ENCODE data around the gene RETN. TPM values are rescaled to one million over a fixed set of nuclear protein-coding genes. Genes with fewer than 3 reads are reported as not detected.

The RETN gene
- polyA plus RNA-seq, result not detected in 2 replicates

GRCh38 chr19:7668842-7669241, at the start of gene RETN:
Gene RETN (plus strand): TSS chr19:7669049. CDS start chr19:7669327, 278 bp downstream.

GRCh38 chr19:7629347-7630054, 39.3 kb upstream of the RETN start, which contains the start of the genes PET100 and XAB2:
Gene PET100 (plus strand): TSS chr19:7629793. CDS start chr19:7629834, 41 bp downstream.
Gene XAB2 (minus strand): TSS chr19:7629545. CDS start chr19:7629527, 18 bp downstream.

GRCh38 chr19:7633698-7634097, 35.2 kb upstream of the RETN start, which contains the start of gene PCP2:
Gene PCP2 (minus strand): TSS chr19:7633719. CDS start chr19:7633457, 262 bp downstream.

GRCh38 chr19:7636691-7637373, 32.0 kb upstream of the RETN start, which contains the start of gene STXBP2:
Gene STXBP2 (plus strand): TSS chr19:7637110. CDS start chr19:7637150, 40 bp downstream.

GRCh38 chr19:7676854-7677253, 8.0 kb downstream of the RETN start, which contains the start of gene MCEMP1:
Gene MCEMP1 (plus strand): TSS chr19:7677090. CDS start chr19:7677121, 31 bp downstream.

GRCh38 chr19:7680606-7681339, 11.9 kb downstream of the RETN start, which contains the start of gene TRAPPC5:
Gene TRAPPC5 (plus strand): TSS chr19:7680833. CDS start chr19:7682254, 1,421 bp downstream.

GRCh38 chr19:7701654-7702457, 33.0 kb downstream of the RETN start, which contains the start of gene FCER2:
Gene FCER2 (minus strand): TSS chr19:7702131. CDS start chr19:7699760, 2,371 bp downstream.

Other genes with a start within 250 kb of the RETN start
- 0.42 TPM in 1 of 2 replicates, not detected in the other for gene PEX11G, start 180.0 kb upstream of the RETN start, polyA plus RNA-seq
- 0.60 TPM in 1 of 2 replicates, not detected in the other for gene ZNF358, start 152.9 kb upstream of the RETN start, polyA plus RNA-seq
- 12.2 TPM in 2 replicates for gene MCOLN1, start 146.4 kb upstream of the RETN start, polyA plus RNA-seq
- 6.8 and 7.5 TPM in 2 replicates for gene PNPLA6, start 133.3 kb upstream of the RETN start, polyA plus RNA-seq
- 0.78 and 0.88 TPM in 2 replicates for gene CAMSAP3, start 73.2 kb upstream of the RETN start, polyA plus RNA-seq
- 0.82 and 2.0 TPM in 2 replicates for gene XAB2, start 39.5 kb upstream of the RETN start, polyA plus RNA-seq
- gene PET100, start 39.3 kb upstream of the RETN start, polyA plus RNA-seq, result 607 and 716 TPM in 2 replicates
- 1,380 and 3,034 TPM in 2 replicates for gene PCP2, start 35.3 kb upstream of the RETN start, polyA plus RNA-seq
- gene STXBP2, start 31.9 kb upstream of the RETN start, polyA plus RNA-seq, result 24.6 and 46.0 TPM in 2 replicates
- gene MCEMP1, start 8.0 kb downstream of the RETN start, polyA plus RNA-seq, result not detected in 2 replicates
- gene TRAPPC5, start 11.8 kb downstream of the RETN start, polyA plus RNA-seq, result 49.0 and 150 TPM in 2 replicates
- not detected in 2 replicates for gene FCER2, start 33.1 kb downstream of the RETN start, polyA plus RNA-seq
- 1.6 TPM in 1 of 2 replicates, not detected in the other for gene CLEC4G, start 63.1 kb downstream of the RETN start, polyA plus RNA-seq
- not detected in 2 replicates for gene CD209, start 78.5 kb downstream of the RETN start, polyA plus RNA-seq
- 0.44 TPM in 1 of 2 replicates, not detected in the other for gene CLEC4M, start 94.2 kb downstream of the RETN start, polyA plus RNA-seq
- gene EVI5L, start 161.2 kb downstream of the RETN start, polyA plus RNA-seq, result 0.59 and 1.0 TPM in 2 replicates
- 0.87 and 1.3 TPM in 2 replicates for gene PRR36, start 205.3 kb downstream of the RETN start, polyA plus RNA-seq
- not detected in 2 replicates for gene LRRC8E, start 219.5 kb downstream of the RETN start, polyA plus RNA-seq
- 0.34 and 0.47 TPM in 2 replicates for gene MAP2K7, start 234.8 kb downstream of the RETN start, polyA plus RNA-seq
- 0.97 and 4.5 TPM in 2 replicates for gene TGFBR3L, start 245.8 kb downstream of the RETN start, polyA plus RNA-seq